ENCODE measurements around the gene UBXN1.

The UBXN1 gene

GRCh38 chr11:62669420-62670161 lies 9.3 kb downstream of the UBXN1 start:
- no peak overlapping the region for H3K4me3 ChIP-seq (replicated peaks; ENCODE audit: insufficient read depth, low read length)
- no peaks in the 10 kb centered on the region for H3K27me3 ChIP-seq (ENCODE audit: insufficient read depth, poor library complexity, severe bottlenecking)
- DNase-seq (ENCODE audit: low read depth in 1 of 2, low spot score in 1 of 2), result no peak
- no peak overlapping the region for H3K27ac ChIP-seq (replicated peaks)
- TF ChIP-seq GABPA (IDR thresholded peaks at IDR 0.05; ENCODE audit: low read depth), result no peak
- TF ChIP-seq, protein P1, sequence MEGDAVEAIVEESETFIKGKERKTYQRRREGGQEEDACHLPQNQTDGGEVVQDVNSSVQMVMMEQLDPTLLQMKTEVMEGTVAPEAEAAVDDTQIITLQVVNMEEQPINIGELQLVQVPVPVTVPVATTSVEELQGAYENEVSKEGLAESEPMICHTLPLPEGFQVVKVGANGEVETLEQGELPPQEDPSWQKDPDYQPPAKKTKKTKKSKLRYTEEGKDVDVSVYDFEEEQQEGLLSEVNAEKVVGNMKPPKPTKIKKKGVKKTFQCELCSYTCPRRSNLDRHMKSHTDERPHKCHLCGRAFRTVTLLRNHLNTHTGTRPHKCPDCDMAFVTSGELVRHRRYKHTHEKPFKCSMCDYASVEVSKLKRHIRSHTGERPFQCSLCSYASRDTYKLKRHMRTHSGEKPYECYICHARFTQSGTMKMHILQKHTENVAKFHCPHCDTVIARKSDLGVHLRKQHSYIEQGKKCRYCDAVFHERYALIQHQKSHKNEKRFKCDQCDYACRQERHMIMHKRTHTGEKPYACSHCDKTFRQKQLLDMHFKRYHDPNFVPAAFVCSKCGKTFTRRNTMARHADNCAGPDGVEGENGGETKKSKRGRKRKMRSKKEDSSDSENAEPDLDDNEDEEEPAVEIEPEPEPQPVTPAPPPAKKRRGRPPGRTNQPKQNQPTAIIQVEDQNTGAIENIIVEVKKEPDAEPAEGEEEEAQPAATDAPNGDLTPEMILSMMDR (IDR thresholded peaks at IDR 0.05; ENCODE audit: insufficient read depth, low read length), result no peak
- TF ChIP-seq REST (IDR thresholded peaks at IDR 0.05; ENCODE audit: insufficient replicate concordance, low read depth), result no peak
- TF ChIP-seq SPI1 (IDR thresholded peaks at IDR 0.05; ENCODE audit: borderline replicate concordance, low read depth), result no peak
- TF ChIP-seq POLR2AphosphoS5 (IDR thresholded peaks at IDR 0.05; ENCODE audit: low read depth), result no peak

- no peak for DNase-seq (ENCODE audit: low read depth in 1 of 2, low spot score in 1 of 2)
- TF ChIP-seq POLR2AphosphoS5 (IDR thresholded peaks at IDR 0.05; ENCODE audit: low read depth) (no peak; the same call in 1 of the 2 replicates), SPI1 (IDR thresholded peaks at IDR 0.05; ENCODE audit: borderline replicate concordance, low read depth) (no peak), GABPA (IDR thresholded peaks at IDR 0.05; ENCODE audit: low read depth) (no peak), REST (IDR thresholded peaks at IDR 0.05; ENCODE audit: insufficient replicate concordance, low read depth) (no peak)
- TF ChIP-seq, protein P1 (IDR thresholded peaks at IDR 0.05; ENCODE audit: insufficient read depth, low read length), result no peak
- no peak overlapping the region; the same call in 1 of the 2 replicates for H3K27ac ChIP-seq (replicated peaks)
- no peak overlapping the region for H3K4me3 ChIP-seq (replicated peaks; ENCODE audit: insufficient read depth, low read length)
- H3K27me3 ChIP-seq (ENCODE audit: insufficient read depth, poor library complexity, severe bottlenecking), result no peaks in the 10 kb centered on the region
These were observed 11.4 kb downstream of the UBXN1 start for GRCh38 chr11:62667460-62667859.

- DNase-seq (ENCODE audit: low read depth in 1 of 2, low spot score in 1 of 2), result peak in 1 of 2 experiments; percentile 29
- H3K27me3 ChIP-seq (ENCODE audit: insufficient read depth, poor library complexity, severe bottlenecking), result no peaks in the 10 kb centered on the region
- peak overlapping the region; percentile 78 for H3K27ac ChIP-seq (replicated peaks)
- H3K4me3 ChIP-seq (replicated peaks; ENCODE audit: insufficient read depth, low read length), result peak overlapping the region; percentile 72
- TF ChIP-seq REST (IDR thresholded peaks at IDR 0.05; ENCODE audit: insufficient replicate concordance, low read depth) (no peak), SPI1 (IDR thresholded peaks at IDR 0.05; ENCODE audit: borderline replicate concordance, low read depth) (no peak), POLR2AphosphoS5 (IDR thresholded peaks at IDR 0.05; ENCODE audit: low read depth) (no peak; the same call in 1 of the 2 replicates), GABPA (IDR thresholded peaks at IDR 0.05; ENCODE audit: low read depth) (no peak)
- TF ChIP-seq, protein P1 (IDR thresholded peaks at IDR 0.05; ENCODE audit: insufficient read depth, low read length), result no peak
These were observed 12.5 kb downstream of the UBXN1 start for GRCh38 chr11:62666259-62666926.
